ENCODE results near the gene WNT3.

The WNT3 gene

GRCh38 chr17:46783031-46783593 is 35.4 kb downstream of the WNT3 start:
- DNase-seq (ENCODE audit: extremely low spot score), result no peak
- TF ChIP-seq NFRKB (IDR thresholded peaks at IDR 0.05) (no peak), FOXA1 (IDR thresholded peaks at IDR 0.05) (no peak), LEF1 (IDR thresholded peaks at IDR 0.05; ENCODE audit: borderline replicate concordance) (no peak), TARDBP (IDR thresholded peaks at IDR 0.05) (no peak), SP1 (IDR thresholded peaks at IDR 0.05) (no peak), ELF4 (IDR thresholded peaks at IDR 0.05) (no peak), L3MBTL2 (conservative IDR thresholded peaks at IDR 0.05) (no peak), ARNT (IDR thresholded peaks at IDR 0.05) (no peak), ZNF384 (IDR thresholded peaks at IDR 0.05) (no peak), HDGF (IDR thresholded peaks at IDR 0.05; ENCODE audit: borderline replicate concordance) (no peak), SUZ12 (IDR thresholded peaks at IDR 0.05) (no peak), BHLHE40 (IDR thresholded peaks at IDR 0.05; ENCODE audit: borderline replicate concordance) (no peak), CTBP1 (IDR thresholded peaks at IDR 0.05; ENCODE audit: borderline replicate concordance) (no peak), FOXK2 (IDR thresholded peaks at IDR 0.05) (no peak), FOXM1 (IDR thresholded peaks at IDR 0.05; ENCODE audit: borderline replicate concordance) (no peak)
- TF ChIP-seq, protein P1, sequence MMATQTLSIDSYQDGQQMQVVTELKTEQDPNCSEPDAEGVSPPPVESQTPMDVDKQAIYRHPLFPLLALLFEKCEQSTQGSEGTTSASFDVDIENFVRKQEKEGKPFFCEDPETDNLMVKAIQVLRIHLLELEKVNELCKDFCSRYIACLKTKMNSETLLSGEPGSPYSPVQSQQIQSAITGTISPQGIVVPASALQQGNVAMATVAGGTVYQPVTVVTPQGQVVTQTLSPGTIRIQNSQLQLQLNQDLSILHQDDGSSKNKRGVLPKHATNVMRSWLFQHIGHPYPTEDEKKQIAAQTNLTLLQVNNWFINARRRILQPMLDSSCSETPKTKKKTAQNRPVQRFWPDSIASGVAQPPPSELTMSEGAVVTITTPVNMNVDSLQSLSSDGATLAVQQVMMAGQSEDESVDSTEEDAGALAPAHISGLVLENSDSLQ (IDR thresholded peaks at IDR 0.05), result no peak
- POLR2A ChIA-PET, result interaction anchor here (2.3 kb wide), 1 partner anchor 12 kb away, joined by 6 read pairs; no protein-coding TSS in a partner anchor
- CTCF ChIA-PET, result interaction anchor here (0.5 kb wide), 1 partner anchor 9 kb away, joined by 3 read pairs; no protein-coding TSS in a partner anchor

GRCh38 chr17:46782250-46782953 is 36.1 kb downstream of the WNT3 start:
- no peak for TF ChIP-seq FOXM1 (IDR thresholded peaks at IDR 0.05; ENCODE audit: borderline replicate concordance)
- no peak for TF ChIP-seq LEF1 (IDR thresholded peaks at IDR 0.05; ENCODE audit: borderline replicate concordance)
- no peak for TF ChIP-seq TARDBP (IDR thresholded peaks at IDR 0.05)
- TF ChIP-seq, protein P1 (IDR thresholded peaks at IDR 0.05), result no peak
- no peak for TF ChIP-seq ELF4 (IDR thresholded peaks at IDR 0.05)
- TF ChIP-seq SP1 (IDR thresholded peaks at IDR 0.05), result no peak
- TF ChIP-seq HDGF (IDR thresholded peaks at IDR 0.05; ENCODE audit: borderline replicate concordance), result no peak
- TF ChIP-seq NFRKB (IDR thresholded peaks at IDR 0.05), result no peak
- TF ChIP-seq BHLHE40 (IDR thresholded peaks at IDR 0.05; ENCODE audit: borderline replicate concordance), result no peak
- no peak for TF ChIP-seq FOXA1 (IDR thresholded peaks at IDR 0.05)
- TF ChIP-seq CTBP1 (IDR thresholded peaks at IDR 0.05; ENCODE audit: borderline replicate concordance), result no peak
- no peak for TF ChIP-seq ARNT (IDR thresholded peaks at IDR 0.05)
- TF ChIP-seq FOXK2 (IDR thresholded peaks at IDR 0.05), result no peak
- TF ChIP-seq SUZ12 (IDR thresholded peaks at IDR 0.05), result no peak
- POLR2A ChIA-PET, result interaction anchor here (2.3 kb wide), 1 partner anchor 12 kb away, joined by 6 read pairs; no protein-coding TSS in a partner anchor
- DNase-seq (ENCODE audit: extremely low spot score), result peak; percentile 63
- CTCF ChIA-PET, result interaction anchor here (0.5 kb wide), 1 partner anchor 8 kb away, joined by 3 read pairs; no protein-coding TSS in a partner anchor

DNA sequence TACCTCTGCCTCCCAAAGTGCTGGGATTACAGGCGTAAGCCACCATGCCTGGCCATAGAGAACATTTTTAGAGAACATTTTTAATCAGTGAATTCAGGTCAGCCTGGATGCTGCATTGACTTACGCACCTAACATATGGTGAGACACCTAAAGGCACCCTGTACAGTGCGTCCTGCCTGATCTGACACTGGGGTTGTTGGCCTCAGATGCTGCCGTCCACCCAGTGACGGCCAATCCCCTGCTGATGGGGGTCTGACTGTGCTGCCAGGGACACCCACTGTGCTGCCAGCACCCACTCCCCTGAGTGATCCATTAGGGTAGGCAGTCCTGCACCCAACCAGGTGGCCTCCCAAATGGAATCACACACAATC is 38.5 kb downstream of the WNT3 start:
- no peak for DNase-seq (ENCODE audit: extremely low spot score)
- ChIA-PET CTCF (no interaction called here), POLR2A (no interaction called here)
- TF ChIP-seq FOXM1 (IDR thresholded peaks at IDR 0.05; ENCODE audit: borderline replicate concordance), result no peak
- TF ChIP-seq NFRKB (IDR thresholded peaks at IDR 0.05), result no peak
- TF ChIP-seq ARNT (IDR thresholded peaks at IDR 0.05), result no peak
- no peak for TF ChIP-seq FOXK2 (IDR thresholded peaks at IDR 0.05)
- TF ChIP-seq, protein P1 (IDR thresholded peaks at IDR 0.05), result no peak
- no peak for TF ChIP-seq BHLHE40 (IDR thresholded peaks at IDR 0.05; ENCODE audit: borderline replicate concordance)
- no peak for TF ChIP-seq SP1 (IDR thresholded peaks at IDR 0.05)
- no peak for TF ChIP-seq SUZ12 (IDR thresholded peaks at IDR 0.05)
- no peak for TF ChIP-seq ELF4 (IDR thresholded peaks at IDR 0.05)
- TF ChIP-seq CTBP1 (IDR thresholded peaks at IDR 0.05; ENCODE audit: borderline replicate concordance), result no peak
- no peak for TF ChIP-seq L3MBTL2 (conservative IDR thresholded peaks at IDR 0.05)
- no peak for TF ChIP-seq FOXA1 (IDR thresholded peaks at IDR 0.05)
- TF ChIP-seq HDGF (IDR thresholded peaks at IDR 0.05; ENCODE audit: borderline replicate concordance), result no peak
- TF ChIP-seq LEF1 (IDR thresholded peaks at IDR 0.05; ENCODE audit: borderline replicate concordance), result no peak
- TF ChIP-seq TARDBP (IDR thresholded peaks at IDR 0.05), result no peak
- TF ChIP-seq ZNF384 (IDR thresholded peaks at IDR 0.05), result no peak

GRCh38 chr17:46777943-46778915 is 40.3 kb downstream of the WNT3 start:
- DNase-seq (ENCODE audit: extremely low spot score), result no peak
- CTCF ChIA-PET, result no interaction called here
- TF ChIP-seq SUZ12 (IDR thresholded peaks at IDR 0.05), result no peak
- no peak for TF ChIP-seq NFRKB (IDR thresholded peaks at IDR 0.05)
- POLR2A ChIA-PET, result no interaction called here

GRCh38 chr17:46776298-46777005 is 42.0 kb downstream of the WNT3 start:
- CTCF ChIA-PET, result no interaction called here
- POLR2A ChIA-PET, result no interaction called here
- TF ChIP-seq SP1 (IDR thresholded peaks at IDR 0.05) (no peak), NFRKB (IDR thresholded peaks at IDR 0.05) (no peak), LEF1 (IDR thresholded peaks at IDR 0.05; ENCODE audit: borderline replicate concordance) (no peak), BHLHE40 (IDR thresholded peaks at IDR 0.05; ENCODE audit: borderline replicate concordance) (no peak), SUZ12 (IDR thresholded peaks at IDR 0.05) (no peak), ARNT (IDR thresholded peaks at IDR 0.05) (no peak), ELF4 (IDR thresholded peaks at IDR 0.05) (no peak), FOXA1 (IDR thresholded peaks at IDR 0.05) (no peak), FOXK2 (IDR thresholded peaks at IDR 0.05) (no peak), HDGF (IDR thresholded peaks at IDR 0.05; ENCODE audit: borderline replicate concordance) (no peak), CTBP1 (IDR thresholded peaks at IDR 0.05; ENCODE audit: borderline replicate concordance) (no peak), ZNF384 (IDR thresholded peaks at IDR 0.05) (no peak), L3MBTL2 (conservative IDR thresholded peaks at IDR 0.05) (no peak), FOXM1 (IDR thresholded peaks at IDR 0.05; ENCODE audit: borderline replicate concordance) (no peak), TARDBP (IDR thresholded peaks at IDR 0.05) (no peak)
- TF ChIP-seq, protein P1 (IDR thresholded peaks at IDR 0.05), result no peak
- no peak for DNase-seq (ENCODE audit: extremely low spot score)

Measured in HEK293T (cell line).